Renal pelvis (tissue), 4 donors: Measurements from ENCODE around the gene TUBGCP2. TPM values are rescaled to one million over a fixed set of nuclear protein-coding genes. Genes with fewer than 3 reads are reported as not detected.

Experiments used
- DNase-seq: peaks from one replicate; pipeline ENCODE4 v3.0.0-alpha.2; 2013
- polyA plus RNA-seq, 3 donors: library from polyadenylated mRNA; unstranded; fragments of 120-200 nt; gene quantifications; one replicate each; pipeline ENCODE4 v1.2.1, GENCODE V29; 2013; ENCODE audit not compliant: insufficient read length in 3 of 3

TUBGCP2 gene
- polyA plus RNA-seq, 3 donors = 59.0 to 75.5 (median 74.7) TPM

DNA sequence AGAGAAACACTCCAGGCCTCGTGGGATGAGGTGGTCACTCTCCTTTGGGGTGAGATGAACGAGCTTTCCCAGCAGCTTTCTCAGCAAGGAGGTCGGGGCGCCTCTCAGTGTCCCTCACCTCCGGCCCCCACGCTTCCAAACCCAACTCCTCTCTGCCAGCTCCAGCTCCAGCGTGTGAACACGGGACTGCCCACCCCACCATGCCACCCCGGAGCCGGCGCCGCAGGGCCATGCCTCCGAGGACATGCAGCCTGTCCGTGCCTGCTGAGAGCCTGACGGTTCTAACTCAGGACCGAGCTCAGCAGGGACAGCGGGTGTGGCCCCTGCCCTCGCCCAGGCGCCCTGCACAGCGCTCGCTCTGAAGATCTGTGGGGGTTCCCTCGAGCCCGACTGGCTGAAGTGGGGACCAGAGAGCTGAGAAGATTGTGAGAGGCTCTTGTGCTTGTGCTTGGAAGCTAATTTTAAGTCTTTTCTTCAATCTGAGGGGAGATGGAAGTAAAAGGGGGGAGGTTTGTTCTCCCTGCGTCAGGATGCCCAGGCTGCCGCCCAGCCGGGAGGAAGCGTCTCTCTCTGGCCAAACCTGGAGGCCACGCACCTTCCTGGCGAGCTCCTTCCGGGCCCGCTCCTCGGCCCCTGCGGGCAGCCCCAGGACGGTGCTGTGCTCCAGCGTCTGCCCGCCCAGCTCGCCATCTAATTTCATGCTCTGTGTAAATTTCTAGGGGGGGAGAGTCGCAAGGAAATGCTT, 26.9 kb downstream of the TUBGCP2 start:
- no peak for DNase-seq

DNA sequence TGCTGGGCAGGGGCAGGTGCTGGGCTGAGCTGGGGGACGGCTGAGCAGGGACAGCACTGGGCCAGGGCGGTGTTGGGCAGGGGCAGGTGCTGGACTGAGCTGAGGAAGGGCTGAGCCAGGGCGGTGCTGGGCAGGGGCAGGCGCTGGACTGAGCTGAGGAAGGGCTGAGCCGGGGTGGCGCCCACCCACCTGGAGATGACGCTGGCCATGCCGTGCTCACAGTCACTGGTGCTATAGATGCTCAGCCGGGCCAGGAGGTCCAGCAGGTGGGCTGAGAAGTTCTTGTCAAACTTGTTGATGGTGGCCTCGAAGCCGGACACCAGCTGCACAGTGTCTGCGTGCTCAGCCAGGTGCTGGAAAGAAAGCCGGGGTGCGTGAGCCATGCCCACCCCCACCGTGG, 27.6 kb downstream of the TUBGCP2 start:
- DNase-seq = no peak

DNA sequence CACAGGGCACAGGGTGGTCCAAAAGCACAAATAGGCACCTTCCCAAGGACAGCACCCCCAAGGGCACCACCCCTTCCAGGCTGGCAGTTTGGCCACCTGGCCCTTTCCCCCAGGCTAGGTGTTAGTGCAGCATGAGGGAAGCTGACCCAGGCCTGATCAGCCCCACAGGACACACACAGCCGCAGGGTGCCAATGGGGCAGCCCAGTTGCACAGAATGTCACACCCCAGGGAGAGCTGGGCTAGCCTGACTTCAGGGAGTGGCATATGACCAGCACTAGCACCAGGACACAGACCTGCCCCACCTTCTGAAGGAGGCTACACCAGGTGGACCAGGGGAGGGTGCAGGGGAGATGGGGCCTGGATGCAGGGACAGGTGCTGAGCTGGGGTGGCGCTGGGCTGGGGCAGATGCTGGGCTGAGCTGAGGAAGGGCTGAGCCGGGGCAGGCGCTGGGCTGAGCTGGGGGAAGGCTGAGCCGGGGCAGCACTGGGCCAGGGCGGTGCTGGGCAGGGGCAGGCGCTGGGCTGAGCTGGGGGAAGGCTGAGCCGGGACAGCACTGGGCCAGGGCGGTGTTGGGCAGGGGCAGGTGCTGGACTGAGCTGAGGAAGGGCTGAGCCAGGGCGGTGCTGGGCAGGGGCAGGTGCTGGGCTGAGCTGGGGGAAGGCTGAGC, 28.1 kb downstream of the TUBGCP2 start:
- DNase-seq = no peak

DNA sequence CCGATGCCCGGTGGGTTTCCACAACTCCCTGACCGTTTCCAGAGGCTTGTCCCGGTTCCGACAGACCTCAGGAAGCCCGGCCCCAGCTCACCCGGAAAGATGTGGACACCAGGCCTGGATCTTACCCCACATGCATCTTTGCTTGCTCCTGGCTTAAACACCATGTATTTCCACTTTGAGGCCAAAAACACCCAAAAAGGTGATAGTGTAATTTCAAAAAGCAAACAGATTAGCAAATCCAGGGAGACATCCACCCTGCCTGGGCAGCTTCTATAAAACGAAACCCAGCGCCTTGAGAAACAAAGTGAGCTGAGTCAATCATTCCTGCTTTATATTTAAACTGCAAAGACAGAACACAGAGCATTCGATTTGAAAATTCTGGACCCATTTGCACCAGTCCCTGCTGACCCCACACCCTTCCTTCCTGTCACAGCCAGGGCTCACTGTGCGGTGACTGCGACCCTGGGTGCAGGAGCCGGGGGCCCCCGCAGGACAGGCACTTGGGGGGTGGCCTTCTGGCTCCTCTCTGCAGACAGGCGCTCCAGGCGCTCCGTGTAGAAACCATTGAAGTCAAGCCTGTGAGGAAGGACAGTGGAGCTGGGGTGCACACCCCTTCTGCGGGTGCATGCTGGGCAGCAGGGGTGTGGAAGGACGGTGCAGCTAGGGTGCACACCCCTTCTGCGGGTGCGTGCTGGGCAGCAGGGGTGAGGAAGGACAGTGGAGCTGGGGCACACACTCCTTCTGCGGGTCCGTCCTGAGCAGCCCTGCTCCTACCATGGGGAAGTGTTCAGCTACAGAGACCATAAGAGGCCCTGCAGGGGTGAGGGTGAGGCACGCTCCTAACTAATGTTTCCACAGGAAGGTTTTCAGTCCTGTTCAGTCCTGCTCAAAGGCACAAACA, 29.1 kb downstream of the TUBGCP2 start:
- no peak for DNase-seq

DNA sequence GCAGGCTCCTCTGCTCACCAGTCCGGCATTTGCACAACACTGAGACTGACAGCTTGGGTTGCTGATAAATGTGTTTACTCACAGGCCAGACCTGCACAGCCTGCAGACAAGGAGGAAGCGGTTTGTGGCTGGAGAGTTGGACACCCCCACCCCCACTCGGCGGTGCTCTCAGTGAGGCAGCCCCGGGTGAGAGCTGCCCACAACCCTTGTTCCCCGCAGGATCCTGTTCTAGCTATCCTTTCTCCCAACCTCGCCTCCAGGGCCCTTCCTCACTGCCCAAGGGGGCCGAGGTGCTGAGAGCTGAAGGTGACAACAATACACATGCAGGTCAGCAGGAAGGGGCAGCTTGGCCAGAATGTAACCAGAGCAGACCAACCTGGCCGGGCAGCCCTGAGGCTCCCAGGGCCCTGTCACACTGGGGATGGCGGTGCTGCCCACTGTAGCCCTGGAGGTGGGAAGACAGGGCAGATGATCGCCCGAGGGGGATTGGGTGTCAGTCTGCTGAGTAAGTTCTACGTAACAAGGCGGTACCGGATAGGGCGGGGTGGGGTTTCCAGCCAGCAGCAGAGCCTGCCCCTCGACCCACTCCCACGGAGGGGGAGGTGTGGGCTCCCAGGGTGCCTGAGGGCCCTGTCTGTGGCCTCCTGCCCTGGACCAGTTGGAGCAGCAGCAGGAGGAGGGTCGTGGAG, 30.0 kb downstream of the TUBGCP2 start:
- peak; percentile 55 for DNase-seq

DNA sequence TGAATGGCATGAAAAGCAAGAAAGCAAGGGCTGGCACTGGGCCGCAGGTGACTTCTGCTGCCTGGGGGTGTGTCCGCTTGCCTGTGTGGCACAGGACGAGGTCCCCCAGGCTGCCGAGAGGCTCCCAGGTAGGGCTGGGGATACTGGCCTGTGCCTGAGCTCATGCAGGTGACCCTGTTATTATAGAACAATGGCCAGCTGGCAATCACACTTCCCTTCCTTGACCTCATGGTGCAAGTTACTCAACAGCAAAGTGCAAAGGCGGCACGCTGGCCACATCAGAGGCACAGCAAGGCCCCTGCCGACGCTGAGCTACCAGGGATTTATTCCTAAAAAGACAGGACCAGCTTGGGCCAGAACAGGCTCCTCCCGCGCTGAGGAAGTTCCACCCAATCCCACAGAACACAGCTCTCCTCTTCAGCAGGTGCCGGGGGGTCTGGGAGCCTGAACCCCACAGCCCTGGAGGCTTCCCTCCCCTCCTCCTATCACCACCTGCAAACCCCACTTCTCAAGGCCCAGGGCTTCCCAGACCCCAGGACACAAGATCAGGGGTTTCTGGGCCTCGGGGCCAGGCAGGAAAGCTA, 30.6 kb downstream of the TUBGCP2 start:
- no peak for DNase-seq

DNA sequence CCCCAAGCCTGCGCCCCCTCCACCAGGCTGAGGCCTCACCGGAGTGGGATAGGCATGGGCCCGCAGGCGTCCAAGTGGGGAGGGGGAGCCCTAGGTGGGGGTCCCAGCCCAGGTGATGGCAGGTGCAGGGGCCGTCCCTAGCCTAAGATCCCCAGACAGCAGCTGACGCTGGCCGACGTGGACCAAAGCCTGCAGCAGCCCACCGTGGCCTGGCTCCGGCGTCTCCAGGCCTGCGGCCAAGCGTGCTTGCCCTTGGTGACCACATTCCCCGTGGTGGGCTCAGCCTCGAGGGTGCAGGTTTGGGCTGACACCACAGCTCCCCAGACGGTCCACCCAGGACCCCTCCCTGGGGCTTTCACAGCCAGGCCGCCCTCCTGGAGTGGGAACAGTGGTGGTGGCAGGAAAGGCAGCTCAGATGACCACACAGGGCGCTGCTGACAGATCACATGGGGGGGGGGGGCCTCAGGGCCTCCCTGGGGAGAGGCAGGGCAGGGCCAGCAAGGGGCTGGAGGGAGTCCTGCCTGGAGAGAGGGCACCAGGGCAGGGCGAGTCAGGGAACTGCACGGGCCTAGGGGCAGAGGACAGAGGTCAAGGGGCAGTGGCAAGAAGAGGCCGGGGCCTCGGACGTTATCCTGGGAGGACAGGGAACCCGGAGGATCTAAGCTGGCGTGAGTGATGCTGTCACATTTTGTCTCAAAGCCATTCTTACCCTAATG, 31.2 kb downstream of the TUBGCP2 start:
- DNase-seq = no peak

DNA sequence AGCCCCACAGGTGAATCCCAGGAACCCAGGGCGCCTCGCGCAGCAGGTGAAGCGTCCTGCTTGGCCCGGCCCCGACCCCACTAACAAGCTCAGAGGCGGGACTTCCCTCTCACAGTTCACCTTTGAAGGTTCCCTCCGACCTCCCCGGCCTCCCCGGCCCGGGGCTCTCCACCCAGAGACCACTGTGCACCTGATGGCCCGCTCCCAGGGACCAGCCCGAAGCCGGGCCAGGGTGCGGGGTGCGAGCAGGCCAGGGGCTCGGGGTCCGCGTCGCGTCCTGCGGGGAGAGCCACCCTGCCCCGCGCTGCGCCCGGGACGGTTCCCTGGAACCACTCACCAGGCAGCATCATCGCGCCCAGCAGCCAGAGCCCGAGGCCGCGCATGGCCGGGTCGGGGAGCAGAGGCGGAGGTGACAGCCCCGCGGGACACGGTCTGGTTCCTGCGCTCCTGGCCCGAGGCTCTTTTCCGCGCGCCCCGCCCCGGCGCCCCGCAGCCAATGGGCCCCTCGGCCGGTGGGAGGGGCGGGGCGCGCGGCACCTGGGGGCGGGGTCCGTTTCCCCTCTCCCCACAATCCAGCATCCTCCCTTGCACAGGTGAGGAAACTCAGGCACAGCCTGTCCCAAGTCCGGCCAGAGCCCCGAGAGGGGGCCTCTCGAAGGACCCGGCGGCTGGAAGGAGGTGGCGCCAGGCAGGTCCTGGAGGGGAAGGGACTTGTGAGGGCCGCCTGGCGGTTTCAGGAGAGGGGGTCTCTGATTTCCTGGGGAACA, 32.1 kb downstream of the TUBGCP2 start, which contains the start of gene ADAM8:
Gene ADAM8 (minus strand): TSS at position 434 of the 767 bp plus-strand sequence. CDS start 51 bp downstream, at position 383.
- DNase-seq = peak; percentile 37

DNA sequence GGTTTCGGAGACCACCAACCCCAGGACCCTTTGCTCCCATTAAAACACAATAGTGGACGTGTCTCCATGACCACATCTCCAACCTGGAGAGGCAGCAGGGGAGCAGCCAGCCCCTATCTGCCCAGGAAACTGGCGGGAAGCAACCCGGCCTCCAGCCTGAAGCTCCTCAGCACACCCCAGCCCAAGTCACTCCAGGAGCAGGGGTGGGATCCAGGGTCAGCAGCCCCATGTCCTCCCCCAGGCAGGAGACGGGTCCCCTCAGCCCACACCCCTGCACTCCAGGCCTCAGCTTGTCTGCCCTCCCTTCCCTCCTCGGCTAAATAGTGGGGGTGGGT, 32.6 kb downstream of the TUBGCP2 start:
- DNase-seq = no peak

DNA sequence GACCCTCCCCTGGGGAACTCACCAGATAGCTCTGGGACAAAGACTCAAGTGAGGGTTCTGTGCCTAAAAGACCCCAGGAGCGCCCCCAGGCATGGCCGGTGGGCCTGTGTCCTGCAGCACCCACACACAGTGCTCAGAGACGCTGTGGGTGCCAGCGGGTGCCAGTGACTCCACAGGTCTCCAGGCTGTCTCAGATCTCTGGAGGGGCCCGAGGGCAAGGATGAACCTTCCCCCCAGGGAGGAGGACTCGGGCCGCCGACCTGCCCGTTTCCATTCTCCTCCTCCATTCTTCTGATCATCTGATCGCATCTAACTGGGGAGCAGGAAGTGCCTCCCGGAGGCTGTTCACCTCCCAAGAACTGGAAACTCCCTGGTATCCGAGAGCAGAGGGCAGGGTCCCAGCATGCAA, 33.0 kb downstream of the TUBGCP2 start:
- no peak for DNase-seq

DNA sequence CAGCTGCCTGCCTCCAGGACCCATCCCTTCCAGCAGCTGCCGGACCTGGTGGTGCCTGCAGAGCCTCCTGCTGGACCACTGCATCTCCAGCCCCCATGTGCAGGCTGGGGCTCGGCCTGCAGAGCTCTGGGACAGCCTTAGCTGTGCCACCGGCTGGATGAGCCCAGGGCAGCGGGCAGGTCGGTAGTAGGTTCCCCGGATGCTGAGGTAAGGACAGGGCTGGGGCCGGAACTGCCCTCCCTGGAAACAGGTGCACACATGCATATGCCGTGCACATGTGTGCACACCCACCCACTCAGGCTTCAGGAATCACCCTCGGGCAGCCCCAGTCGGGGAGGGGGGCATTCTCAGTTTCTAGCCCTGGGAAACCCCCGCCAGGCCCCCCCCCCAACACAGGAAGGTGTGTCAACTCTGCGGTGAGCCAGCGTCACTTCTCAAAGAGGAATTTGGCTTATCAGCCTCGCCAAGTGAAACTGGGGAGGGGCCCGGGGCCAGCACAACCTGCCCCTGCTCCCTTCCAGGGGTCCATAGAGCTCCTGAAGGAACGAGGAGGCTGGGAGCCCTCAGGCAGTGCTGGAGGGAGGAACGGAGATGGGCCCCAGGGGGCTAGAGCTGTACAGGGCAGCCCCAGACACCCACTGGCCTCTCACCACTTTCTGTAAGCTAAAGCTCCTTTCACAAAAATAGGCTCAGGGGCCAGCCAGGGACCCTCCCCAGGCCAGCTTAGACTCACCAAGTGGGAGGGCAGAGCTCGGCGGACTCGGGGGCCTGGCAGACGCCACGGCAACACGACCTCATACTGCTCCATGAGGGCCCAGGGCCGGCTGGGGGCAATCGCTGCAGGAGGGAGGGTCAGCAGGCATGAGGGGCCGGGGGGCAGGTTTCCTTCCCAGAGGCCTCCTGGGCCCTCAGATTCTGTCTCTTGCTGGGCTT, 33.7 kb downstream of the TUBGCP2 start:
- DNase-seq = no peak

DNA sequence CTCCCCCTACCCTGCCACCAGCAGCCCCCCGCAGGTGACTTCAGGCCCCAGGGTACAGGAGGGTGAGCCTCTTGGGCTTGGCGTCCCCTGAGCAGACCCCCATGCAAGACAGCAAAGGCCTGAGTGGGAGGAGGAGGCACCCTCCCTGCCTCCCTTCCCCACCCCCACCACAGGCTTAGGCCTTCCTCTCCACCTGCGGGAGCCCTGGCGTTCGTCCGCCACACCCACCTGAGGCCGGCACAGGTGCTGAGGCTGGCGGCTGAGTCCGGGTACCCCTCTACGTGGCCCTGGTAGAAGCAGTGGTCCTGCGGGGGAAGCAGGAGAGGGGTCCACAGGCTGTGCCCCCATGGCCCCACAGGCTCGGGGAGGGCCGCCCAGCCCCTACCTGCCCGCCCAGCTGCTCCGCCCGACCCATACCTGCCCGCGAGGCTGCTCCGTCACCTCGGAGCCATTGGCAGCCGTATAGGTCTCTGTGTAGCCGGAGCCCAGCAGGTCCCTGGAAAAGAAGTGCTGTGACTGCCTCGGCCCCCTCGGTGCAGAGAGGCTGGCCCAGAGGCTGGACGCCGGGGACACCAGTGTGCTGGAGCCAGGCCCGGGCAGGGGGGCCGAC, 35.0 kb downstream of the TUBGCP2 start:
- no peak for DNase-seq

DNA sequence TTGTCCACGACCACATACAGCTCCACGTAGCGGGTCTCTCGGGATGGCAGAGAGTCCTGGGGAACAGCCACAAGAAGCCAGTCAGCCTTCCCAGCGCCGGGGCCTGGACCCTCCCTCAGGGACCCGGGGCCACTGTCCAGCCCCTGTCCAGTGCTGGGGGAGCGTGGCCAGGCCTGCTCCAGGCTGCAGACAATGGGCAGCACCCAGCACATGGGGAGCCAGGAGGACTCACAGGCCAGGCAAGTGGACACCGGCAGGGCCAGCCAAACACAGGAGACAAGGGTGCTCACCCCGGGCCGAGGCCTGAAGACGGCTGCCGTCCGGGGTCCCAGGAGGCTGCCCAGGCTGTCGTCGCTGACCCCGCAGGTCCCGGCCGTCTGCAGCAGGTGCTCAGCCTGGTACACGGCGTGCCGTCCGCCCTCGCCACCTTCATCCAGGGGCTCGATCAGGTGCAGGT, 35.7 kb downstream of the TUBGCP2 start:
- DNase-seq = no peak

DNA sequence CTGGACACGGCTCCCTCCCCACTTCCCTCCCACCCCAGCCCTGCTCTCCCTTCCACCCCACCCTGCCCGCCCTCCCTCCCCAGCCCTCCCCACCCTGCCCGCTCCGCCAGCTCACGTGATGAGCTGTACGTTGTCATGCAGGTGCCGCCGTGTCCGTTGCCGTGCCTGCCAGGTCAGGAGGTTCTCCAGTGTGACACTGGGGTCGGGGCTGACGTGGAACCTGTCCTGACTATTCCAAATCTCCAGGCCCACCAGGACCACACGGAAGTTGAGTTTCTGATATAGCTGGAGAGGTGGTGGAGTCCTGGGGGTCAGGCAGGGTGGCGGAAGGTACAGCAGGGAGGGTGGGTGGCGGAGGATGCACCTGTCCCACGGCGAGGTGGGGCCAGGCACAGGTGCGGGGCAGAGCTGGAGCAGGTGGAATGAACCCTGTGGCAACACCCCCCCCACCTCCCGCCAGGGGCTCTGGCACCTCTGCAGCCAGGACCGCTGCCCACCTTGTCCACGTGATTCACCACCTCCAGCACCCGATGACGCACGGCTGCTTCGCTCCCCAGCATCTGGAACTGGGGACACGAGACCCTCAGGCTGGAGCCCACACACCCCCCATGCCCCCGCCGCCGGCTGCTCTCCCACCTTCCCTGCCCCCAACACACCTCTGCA, 36.2 kb downstream of the TUBGCP2 start:
- DNase-seq = no peak

DNA sequence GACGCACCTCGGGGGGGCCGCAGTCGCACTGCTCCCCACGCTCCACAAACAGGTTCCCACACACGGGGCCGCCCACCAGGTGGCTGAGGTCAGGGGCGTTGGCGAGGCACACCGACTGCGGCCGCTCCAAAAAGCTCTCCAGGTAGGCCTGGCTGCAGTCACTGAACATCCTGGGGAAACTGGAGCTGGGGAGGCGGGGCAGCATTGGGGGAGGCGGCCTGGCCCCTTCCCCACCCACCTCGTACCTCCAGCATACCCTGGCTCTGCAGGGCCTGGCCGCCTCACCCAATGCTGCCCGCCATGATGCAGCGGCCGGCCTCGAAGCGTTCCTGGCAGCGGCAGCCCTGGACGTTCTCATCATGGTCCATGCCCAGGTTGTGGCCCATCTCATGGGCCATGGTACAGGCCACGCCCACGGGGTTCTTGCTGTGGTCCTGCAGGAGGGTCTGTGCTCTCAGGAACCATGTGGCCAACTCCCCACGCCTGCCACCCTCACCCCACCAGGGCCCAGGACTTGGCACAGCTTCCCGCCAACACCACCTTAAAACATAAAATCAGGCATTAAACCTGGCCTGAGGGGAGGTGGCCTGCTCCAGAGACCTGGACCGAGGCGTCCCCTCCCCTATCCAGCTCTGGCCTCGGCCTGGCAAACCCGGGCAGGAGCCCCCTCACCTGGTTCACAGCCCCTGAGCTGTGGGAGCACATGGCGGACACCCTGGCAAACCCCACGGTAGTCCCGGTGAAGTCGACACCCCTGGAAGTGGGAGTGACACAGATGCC, 37.0 kb downstream of the TUBGCP2 start:
- DNase-seq = no peak

DNA sequence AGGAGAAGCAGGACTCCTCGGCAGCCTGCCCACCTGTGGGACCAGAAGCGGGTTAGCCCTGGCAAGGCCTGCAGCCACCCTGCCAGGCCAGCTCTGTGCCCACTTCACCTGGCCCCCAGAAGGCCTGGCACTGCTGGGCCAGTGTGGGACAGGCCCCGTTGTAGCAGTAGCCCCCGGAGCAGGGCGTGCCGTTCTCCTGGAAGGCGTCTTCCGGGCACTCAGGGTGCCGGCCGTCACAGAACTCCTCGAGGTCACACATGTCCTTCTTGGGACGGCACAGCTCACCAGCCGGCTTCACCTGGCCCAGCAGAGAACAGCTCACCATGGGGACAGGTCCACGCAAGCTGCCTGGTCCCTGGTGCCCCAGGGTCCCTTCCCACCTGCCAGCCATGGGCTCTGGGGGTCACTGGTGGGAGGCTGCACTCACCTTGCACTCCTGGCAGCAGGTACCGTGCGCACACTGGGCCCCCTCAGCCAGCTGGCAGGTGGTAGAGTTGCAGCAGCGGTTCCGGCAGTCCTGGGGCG, 37.8 kb downstream of the TUBGCP2 start:
- DNase-seq = no peak

DNA sequence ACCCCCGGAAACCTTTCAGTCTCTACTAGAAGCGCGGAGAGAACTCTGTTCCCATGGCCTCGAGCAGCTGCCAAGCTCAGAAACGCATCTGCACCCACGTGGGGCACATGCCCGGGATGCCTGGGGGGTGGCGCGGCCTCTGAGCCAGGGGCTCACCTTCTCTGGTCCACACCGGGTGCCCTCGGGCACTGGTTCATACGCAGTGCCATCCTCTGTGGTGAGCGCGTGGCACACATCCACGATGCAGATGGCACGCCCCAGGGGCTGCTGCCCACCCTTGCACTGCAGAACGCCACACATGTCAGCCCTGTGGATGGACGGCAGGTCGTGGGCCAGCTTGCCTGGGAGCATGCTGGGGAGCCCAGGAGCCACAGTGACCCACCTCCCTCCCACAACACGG, 38.5 kb downstream of the TUBGCP2 start:
- DNase-seq = no peak
